Eye (tissue), 1 donor: ENCODE results near the gene TNIK.
"Not testable (repeated sequence)": the region's sequence is repeated elsewhere in the genome, so short reads cannot be mapped to it uniquely, and the experiment has no call there.

Experiments
- DNase-seq: peaks from one replicate; pipeline ENCODE4 v3.0.0-alpha.2; 2015

Gene TNIK

DNA sequence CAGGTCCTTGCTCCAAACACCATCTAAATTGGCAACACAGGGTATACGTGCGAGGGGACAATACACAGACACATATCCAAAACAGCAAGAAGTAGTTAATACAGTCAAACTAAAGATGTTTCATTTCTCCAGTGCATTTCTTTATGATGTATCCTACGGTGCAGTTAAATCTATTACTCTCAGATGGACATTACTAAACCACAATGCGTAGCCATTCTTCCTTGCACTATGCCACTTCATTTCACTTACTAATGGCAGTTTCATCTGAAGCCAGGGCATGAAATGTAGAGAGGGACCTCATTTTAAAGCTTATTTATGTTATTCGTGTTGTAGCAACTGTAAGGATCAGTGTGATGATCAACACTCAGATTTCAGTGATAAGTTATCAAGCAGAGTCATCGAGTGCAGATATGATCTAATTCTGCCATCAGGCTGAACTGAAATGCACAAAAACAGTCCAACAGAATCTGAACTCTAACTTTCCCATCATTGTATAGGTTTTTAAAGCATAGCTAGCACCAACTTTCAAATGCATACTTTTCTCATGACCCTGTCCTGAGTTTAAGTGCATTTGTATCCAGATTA, 14.5 kb downstream of the TNIK start:
- no peak for DNase-seq

DNA sequence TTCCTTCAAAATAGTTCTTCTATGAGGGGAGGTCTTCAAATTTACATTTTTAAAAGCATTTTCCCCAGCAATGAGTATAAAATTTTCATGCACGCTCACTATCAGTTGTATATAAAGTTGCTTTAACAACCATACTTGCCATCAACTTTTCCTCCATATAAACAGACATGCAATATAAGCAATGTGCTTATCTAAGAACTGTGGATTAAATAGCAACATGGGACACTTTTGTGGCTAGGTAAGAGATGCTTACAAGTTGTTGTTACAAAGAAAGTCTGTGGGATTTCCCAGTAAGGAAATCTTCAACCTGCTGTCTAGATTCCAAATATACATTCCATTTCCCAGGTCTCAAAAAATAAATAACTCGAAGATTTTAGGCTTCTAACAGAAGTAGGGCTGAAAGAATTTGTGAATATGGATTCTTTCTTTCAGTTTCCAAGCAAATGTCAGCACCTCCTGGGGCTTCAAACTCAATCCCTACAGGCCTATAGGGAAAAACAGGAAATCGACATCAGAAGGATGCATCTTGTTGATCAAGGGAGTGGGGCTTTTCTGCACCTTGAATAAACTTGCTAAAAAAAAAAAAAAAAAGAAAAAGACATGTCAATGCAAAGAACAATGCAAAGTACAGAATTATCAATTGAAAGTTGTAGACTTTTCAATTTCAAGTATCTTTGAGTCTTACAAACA, 16.1 kb downstream of the TNIK start:
- no peak for DNase-seq

DNA sequence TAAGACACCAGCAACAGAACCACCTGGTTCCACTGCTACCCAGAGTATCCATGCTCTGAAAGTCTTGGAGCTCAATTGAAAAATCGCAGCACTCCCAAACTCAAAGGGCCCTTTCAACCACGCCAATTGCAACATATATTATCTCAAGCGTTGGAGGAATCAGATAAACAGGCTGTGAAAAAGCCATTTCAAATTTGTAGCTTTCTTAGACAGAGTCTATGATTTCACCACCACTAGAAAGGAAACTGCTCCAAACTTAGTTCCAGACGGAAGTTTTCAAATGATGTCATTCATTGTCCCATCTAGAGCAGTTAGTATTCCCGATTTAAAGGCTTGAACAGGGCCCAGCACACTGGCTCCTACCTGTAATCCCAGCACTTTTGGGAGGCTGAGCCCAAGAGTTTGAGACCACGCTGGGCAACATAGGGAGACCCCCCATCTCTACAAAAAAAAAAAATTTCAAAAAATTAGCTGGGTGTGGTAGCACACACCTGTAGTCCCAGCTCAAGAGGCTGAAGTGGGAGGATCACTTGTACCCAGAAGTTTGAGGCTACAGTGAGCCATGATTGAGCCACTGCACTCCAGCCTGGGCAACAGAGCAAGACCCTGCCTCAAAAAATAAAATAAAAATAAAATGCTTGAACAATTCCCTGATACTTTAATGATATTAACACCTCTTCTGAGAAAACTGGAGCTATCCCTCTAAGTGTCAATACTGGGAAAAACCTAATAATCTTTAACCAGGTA, 16.8 kb downstream of the TNIK start:
- DNase-seq = no peak

DNA sequence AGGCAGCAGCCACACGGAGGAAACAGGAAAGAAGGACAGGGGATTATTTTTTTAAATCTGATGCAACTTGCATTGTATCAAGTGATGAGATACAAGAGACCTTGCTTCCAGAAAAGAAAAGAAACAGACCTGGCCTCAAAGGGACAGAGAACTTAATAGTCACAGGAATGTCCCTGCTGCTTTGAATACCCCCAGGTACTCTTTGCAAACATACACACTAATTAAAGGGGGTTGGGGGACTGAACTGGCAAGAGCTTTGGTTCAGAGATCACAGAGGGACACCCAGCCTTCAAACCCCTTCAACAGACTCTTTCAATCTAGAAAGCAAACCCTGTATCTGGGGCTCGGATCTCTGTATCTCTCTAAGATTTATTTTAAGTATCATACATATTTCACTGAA, 18.0 kb downstream of the TNIK start:
- no peak for DNase-seq

DNA sequence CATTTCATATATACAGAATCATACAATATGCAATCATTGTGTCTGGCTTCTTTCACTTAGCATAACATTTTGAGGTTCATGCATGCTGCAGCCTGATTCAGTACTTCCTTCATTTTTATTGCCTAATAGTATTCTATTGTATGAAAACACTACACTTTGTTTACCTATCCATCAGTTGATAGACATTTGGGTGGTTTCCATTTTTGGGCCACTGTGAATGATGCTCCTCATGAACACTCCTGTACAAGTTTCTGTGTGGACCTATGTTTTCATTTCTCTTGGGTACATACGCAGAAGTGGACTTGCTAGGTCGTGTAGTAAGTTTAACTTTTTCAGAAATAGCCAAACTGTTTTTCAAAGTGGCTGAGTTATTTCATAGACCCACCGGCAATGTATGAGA, 18.8 kb downstream of the TNIK start:
- no peak for DNase-seq

DNA sequence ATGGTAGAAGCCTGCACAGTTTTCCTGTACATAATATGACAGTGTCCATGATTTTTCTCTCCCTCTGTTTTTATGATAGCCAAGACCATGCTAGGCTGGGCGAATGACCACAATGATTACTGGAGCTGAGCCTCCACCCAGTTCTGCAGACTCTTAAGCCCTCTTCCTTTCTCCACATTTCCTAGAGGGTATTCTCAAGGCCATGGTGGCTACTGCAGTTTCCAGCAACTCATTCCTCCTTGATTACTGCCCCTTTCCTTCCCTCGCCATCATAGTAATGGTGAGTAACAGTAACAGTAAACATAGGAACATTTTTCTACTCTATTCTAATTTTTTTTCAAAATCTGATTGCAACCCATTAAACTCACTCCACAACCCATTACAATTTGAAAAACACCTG, 20.2 kb downstream of the TNIK start:
- no peak for DNase-seq

DNA sequence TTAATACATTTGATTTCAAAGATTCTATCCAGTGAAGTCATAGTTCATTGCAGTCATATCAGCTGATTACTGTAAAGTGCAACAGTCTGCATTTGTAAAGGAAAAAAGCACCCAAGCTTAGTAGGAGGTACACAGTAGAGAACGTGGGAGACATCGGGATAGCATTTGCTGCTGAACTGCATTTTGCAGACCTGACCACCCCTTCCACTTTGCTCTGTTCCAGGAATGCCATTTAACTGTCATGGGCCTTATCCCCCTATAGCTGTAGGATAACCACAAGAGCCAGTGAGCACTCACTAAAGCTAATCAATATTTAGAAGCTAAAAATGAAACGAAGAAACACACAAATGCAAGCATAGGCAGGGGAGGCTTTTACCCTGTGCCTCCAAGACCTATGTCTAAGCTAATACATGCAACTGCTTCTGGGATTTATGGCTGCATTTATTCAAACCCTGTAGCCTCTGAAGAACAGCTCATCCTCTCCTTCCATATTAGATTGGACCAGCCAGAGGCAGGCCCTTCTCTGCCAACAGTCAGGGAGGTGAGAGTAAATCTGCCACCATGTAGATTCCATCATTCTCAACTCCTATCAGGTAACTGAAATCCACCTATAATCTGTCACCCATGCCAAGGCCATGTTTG, 23.0 kb downstream of the TNIK start:
- no peak for DNase-seq

DNA sequence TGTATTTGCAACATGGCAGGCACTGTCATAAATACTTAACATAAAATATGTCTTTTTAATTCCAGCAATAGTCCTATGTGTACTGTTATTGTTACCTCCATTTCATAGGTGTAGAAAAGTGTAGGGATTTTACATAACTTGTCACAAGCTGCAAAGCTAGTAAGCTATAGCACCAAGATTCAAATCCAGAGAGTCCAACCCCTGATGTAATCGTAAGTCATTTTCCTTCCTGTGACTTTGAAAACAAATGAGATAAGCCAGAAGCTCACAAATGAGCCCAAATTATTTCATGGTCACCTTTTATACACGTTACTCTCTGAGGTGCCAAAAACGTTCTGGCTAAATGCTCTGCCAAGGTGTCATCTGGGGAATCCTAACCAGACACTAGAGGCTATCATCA, 23.8 kb downstream of the TNIK start:
- no peak for DNase-seq

DNA sequence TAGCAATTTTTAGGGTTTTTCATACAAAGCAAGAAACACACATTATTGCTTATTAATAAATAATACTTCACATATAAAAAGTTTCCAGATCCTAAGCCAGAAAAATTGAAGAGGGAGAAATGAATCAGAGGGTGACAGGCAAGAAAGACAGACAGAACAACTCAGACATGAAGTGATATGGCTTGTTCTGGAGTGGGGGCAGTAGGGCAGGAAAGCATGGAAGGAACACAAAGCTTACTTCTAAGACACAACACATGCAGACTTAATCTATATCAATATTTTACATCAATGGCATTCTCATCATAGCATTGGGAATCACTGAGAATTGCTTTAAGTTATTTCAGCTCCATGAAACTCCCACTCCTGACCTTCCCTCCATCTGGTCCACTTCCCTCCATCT, 24.4 kb downstream of the TNIK start:
- no peak for DNase-seq

DNA sequence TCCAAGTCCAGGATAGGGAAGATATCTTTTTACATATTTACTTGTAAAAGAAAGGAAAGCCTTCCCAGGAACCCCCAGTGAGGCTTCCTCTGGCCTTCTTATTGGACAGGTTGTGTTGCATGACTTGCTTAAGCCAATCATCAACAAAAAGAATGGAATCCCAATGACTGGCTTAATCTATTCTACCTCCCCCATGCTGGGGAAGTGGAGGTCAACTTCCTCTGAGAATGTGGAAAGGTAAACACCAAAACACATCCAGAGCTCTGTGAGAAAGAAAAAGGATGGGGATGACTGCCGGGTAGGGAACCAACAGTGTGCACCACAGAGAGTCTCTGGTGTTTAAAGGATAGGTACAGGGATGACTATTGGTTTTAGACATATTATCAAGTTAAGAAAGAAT, 25.1 kb downstream of the TNIK start:
- no peak for DNase-seq

DNA sequence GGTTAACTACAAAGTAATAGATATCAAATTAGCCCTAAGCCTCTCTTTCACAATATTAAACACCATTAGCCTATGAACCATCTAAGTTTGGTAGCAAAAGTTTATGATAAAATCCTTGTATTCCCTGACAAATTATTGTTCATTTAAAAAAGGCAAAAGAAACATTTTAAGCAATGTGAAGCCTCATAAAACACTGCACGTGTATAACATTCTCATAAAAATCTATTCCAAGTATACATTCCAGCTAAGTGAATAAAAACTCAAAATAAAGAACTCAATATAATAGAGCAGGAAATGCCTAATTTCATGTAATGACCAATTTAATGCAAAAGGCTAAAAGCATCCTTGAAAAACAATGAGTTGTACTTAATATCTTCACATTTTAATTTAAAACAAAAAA, 27.7 kb downstream of the TNIK start:
- DNase-seq = no peak

DNA sequence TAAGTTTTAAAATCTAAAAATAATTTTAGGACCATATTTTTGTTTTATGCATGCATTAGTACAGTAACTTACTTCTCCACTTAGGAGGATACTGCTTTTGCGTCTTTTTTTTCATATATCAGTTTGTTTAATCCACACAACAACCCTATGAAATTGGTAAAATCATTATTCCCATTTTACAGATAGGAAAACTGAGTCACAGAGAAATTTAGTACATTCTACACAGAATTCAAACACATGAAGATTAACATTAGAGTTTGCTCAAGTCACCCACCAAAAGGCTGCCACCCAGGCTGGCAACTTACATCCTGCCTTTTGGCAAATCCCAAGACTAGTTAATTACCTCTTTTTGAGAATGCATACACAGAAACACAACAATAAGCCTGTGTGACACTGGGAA, 28.7 kb downstream of the TNIK start:
- DNase-seq = no peak

DNA sequence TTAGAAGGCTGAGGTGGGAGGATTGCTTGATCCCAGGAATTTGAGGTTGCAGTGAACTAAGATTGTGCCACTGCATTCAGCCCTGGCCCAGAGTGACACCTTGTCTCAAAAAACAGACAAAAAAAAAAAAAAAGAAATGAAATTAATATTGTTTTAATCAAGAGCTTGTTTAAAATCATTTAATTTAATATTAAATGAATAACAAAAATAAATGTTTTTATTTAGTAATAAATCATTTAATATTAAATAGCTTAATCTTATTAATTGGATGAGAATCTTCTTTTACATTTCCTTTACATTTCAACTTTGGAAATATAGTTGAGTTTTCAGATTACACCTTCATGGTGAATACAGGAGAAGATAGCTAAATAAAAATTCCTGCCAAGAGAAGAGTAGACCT, 29.7 kb downstream of the TNIK start:
- DNase-seq = no peak

DNA sequence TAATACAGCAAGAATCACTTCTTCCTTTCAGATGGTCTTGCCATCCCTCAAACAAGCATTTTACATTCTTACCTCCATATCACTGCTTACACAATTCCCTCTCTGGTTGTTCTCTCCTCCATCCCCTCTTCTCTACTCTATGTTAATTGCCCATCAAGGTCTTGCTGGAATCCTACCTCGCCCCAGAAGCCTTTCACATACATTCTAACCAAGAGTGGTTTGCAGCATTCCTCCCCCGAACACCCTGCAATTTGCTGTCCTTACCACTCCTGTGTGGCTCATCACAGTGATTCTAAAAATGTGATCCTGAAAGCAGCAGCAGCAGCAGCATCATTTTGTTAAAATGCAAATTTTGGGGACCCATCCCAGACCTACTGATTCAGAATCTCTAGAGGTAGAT, 30.6 kb downstream of the TNIK start:
- DNase-seq = no peak

DNA sequence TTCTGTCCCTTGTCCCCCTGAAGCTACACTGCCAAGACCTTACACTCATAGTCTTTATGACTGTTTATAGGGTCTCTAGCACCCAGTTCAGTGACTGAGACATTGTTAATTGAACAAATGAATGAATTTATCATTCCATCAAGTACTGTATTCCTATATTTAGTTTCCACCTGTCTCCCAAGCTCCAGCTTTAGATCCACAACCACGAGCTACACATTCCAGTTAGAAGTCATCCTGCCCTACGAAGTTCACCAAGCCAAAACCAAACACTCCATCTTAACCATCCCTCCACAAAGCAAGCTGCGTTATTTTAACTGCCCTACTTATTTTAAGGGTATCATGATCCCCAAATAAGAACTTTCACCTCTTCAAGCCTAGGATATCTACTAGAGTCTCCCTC, 31.3 kb downstream of the TNIK start:
- DNase-seq = no peak

DNA sequence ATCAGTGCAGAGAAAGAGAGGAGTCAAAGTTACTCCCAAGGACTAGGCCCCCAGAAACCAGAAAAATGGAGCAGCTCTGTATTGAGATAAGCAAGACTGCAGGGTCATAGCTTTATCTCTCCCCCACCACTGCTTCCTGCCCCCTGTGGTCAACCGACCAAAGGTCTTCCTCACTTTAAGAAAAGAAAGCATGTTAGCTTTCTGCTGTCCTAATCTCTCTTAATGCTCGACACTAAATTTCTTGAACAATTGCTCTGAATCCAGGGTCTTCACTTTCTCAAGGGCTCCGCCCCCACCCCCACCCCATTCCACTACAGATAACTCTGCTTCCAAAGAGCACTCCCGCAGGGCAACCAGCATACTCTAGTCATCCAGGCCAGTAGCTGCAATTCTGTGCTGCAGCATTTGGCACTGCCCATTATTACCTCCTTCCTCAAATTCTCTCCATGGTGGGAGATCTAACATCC, 31.9 kb downstream of the TNIK start:
- no peak for DNase-seq

DNA sequence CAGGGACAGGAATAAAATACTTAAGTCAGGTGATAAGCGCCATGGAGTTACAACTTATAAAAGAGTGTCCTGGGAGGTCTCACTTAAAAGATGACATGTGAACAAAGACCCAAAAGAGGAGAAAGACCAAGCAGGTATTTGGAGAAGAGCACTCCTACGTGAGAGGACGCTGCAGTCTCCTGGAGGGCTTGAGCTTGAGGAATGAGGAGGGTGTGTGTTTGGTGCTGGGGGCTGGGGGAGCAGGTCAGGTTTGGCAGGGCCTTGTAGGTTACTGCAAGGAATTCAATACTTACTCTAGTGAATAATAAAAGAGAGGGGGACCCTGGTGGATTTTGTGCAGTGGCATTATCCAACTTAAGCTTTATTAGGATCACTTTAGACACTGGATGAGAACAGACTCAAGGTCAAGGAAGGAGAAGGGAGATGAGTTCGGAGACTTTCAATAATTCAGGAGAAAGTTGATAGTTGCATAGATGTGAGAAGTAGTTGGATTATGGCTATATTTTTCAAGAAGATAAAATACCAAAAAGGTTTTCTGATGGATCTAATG, 32.4 kb downstream of the TNIK start:
- no peak for DNase-seq

DNA sequence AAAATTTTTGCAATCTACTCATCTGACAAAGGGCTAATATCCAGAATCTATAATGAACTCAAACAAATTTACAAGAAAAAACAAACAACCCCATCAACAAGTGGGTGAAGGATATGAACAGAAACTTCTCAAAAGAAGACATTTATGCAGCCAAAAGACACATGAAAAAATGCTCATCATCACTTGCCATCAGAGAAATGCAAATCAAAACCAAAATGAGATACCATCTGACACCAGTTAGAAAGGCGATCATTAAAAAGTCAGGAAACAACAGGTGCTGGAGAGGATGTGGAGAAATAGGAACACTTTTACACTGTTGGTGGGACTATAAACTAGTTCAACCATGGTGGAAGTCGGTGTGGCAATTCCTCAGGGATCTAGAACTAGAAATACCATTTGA, 36.1 kb downstream of the TNIK start:
- not testable (repeated sequence) for DNase-seq

DNA sequence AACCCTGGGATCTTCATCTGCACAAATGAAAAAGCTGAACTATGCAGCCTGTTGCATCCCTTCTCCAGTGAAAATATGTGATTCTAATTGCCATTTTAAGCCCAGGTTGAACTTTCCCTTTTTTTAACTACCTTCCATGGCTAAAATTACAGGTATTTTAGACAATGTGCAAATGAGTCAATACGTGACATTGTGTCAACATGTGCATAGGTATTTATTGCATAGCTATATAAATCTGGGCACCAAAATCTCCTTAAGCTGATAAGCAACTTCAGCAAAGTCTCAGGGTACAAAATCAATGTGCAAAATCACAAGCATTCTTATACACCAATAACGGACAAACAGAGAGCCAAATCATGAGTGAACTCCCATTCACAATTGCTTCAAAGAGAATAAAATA, 37.4 kb downstream of the TNIK start:
- not testable (repeated sequence) for DNase-seq

DNA sequence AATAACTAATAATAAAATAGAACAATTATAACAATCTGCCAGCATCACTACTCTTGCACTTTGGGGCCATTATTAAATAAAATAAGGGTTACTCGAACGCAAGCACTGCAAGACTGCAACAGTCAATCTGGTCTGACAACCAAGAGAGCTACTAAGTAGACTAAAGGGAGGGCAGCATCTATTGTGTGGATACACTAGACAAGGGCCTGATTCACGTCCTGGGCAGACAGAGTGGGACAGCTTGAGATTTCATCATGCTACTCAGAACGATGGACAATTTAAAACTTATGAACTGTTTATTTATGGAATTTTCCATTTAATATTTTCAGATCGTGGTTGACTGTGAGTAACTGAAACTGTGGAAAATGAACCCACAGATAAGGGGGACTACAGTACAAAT, 39.5 kb downstream of the TNIK start:
- no peak for DNase-seq

DNA sequence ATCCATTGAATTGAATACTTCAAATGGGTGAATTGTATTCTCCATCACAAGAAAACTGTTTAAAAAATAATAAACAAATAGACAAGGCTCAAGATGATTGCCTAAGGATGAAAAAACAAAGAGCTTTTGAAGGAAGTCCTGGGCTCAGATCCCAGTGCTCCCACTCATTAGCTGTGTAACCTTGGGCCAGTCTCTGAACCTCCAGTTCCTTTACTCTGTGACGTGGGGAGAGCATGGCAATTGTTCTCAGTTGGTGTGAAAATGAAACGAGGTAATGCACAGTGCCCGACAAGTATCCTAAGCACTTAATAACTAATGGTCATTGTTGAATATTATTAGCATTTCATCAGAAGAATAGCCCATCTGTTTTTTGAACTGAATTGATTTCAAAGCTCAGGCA, 40.7 kb downstream of the TNIK start:
- no peak for DNase-seq

DNA sequence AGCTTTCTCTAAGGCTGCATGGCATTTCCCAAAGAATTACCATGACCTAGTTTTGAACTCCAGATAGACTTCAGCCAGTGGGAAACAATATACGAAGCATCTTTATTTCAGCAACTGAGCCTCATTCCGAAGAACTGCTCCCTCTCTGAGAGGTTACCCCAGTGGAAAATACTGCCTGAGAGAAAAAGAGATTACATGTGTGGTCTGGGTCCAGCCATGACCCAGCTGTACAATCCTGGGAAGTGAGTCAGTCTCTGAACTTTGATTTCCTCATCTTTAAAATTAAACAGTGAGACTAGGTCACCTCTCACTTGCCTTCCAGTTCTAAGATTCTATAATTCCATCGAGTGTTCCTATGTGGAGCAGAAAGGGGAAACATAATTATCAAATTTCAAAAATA, 42.4 kb downstream of the TNIK start:
- no peak for DNase-seq

DNA sequence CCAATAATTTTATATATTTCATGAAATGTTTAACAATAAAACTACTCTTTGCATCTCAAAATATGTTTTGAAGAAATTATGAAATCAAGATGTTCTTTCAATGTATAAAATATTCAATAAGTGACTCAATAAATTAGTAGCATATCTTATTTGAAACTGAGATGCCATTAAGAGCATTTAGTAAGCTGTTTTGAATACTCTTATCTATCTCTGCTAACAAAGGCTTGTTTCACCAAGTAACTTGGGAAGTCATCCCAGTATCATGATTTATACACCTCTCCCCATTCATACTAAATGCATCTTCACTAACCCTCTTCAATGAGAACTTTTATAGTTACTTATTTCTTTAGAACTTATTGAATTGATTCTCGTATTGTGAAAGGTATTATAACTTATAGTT, 43.1 kb downstream of the TNIK start:
- DNase-seq = no peak

DNA sequence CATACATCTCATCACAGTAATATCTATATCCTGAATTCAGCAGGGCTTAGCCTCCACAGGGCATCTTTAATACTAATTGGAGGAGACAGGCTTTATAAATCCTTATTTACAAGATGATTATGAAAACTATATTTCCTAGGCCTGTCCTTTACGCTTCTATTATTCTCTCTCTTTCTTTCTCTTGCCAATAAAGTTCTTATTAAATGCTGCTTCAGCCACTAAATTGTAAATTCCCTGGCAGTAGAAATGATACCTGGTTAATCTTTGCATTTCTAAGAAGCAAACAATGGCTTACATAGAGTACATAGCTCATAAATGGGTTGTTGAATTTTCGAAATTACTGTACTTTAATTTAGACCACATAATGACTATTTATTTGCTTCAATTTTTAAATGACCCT, 43.5 kb downstream of the TNIK start:
- DNase-seq = no peak
